Measurements from ENCODE around the gene EMP2.

GRCh38 chr16:10519929-10520868 lies 60.2 kb downstream of the EMP2 start:
- TF ChIP-seq CTCF (IDR thresholded peaks at IDR 0.05; ENCODE audit: low read length) (no peak), EZH2 (IDR thresholded peaks at IDR 0.05; ENCODE audit: borderline replicate concordance, low read length) (no peak)

Data from OCI-LY1 (cell line).